Ishikawa (cell line): ENCODE results near the gene MAN2B2.

ENCODE experiments used
- CEBPB ChIP-seq: IDR thresholded peaks from 2 replicates; pipeline ENCODE4 v1.6.1; 2012
- CREB1 ChIP-seq: IDR thresholded peaks from 2 replicates; pipeline ENCODE4 v1.6.1; 2012; ENCODE audit warnings: low read depth
- EGR1 ChIP-seq: IDR thresholded peaks from 2 replicates; pipeline ENCODE4 v1.6.1; 2012
- EP300 ChIP-seq: IDR thresholded peaks from 2 replicates; pipeline ENCODE4 v1.6.1; 2012; ENCODE audit warnings: borderline replicate concordance
- FOXM1 ChIP-seq: IDR thresholded peaks from 2 replicates; pipeline ENCODE4 v1.6.1; 2012; ENCODE audit warnings: low read depth, borderline replicate concordance
- NFIC ChIP-seq: IDR thresholded peaks from 2 replicates; pipeline ENCODE4 v1.6.1; 2012
- RAD21 ChIP-seq: IDR thresholded peaks from 2 replicates; pipeline ENCODE4 v1.6.1; 2012; ENCODE audit warnings: low read depth
- TAF1 ChIP-seq: IDR thresholded peaks from 2 replicates; pipeline ENCODE4 v1.6.1; 2012; ENCODE audit warnings: low read depth, mild to moderate bottlenecking
- TCF12 ChIP-seq: IDR thresholded peaks from 2 replicates; pipeline ENCODE4 v1.6.1; 2012; ENCODE audit warnings: low read depth
- TEAD4 ChIP-seq: IDR thresholded peaks from 2 replicates; pipeline ENCODE4 v1.6.1; 2012
- YY1 ChIP-seq: IDR thresholded peaks from 2 replicates; pipeline ENCODE4 v1.6.1; 2012; ENCODE audit warnings: low read depth
- ZBTB7A ChIP-seq: IDR thresholded peaks from 2 replicates; pipeline ENCODE4 v1.6.1; 2012; ENCODE audit warnings: low read depth
- TF ChIP-seq, protein P1 (sequence below): IDR thresholded peaks from 2 replicates; pipeline ENCODE4 v1.6.1; 2012
- TF ChIP-seq, protein P2 (sequence below): IDR thresholded peaks from 2 replicates; pipeline ENCODE4 v1.6.1; 2012; ENCODE audit warnings: low read depth, mild to moderate bottlenecking
- TF ChIP-seq, protein P3 (sequence below): IDR thresholded peaks from 2 replicates; pipeline ENCODE4 v1.6.1; 2012

The MAN2B2 gene

GRCh38 chr4:6671648-6672047, 96.7 kb downstream of the MAN2B2 start:
- TF ChIP-seq, protein P1, sequence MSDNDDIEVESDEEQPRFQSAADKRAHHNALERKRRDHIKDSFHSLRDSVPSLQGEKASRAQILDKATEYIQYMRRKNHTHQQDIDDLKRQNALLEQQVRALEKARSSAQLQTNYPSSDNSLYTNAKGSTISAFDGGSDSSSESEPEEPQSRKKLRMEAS: no peak
- TF ChIP-seq, protein P2, sequence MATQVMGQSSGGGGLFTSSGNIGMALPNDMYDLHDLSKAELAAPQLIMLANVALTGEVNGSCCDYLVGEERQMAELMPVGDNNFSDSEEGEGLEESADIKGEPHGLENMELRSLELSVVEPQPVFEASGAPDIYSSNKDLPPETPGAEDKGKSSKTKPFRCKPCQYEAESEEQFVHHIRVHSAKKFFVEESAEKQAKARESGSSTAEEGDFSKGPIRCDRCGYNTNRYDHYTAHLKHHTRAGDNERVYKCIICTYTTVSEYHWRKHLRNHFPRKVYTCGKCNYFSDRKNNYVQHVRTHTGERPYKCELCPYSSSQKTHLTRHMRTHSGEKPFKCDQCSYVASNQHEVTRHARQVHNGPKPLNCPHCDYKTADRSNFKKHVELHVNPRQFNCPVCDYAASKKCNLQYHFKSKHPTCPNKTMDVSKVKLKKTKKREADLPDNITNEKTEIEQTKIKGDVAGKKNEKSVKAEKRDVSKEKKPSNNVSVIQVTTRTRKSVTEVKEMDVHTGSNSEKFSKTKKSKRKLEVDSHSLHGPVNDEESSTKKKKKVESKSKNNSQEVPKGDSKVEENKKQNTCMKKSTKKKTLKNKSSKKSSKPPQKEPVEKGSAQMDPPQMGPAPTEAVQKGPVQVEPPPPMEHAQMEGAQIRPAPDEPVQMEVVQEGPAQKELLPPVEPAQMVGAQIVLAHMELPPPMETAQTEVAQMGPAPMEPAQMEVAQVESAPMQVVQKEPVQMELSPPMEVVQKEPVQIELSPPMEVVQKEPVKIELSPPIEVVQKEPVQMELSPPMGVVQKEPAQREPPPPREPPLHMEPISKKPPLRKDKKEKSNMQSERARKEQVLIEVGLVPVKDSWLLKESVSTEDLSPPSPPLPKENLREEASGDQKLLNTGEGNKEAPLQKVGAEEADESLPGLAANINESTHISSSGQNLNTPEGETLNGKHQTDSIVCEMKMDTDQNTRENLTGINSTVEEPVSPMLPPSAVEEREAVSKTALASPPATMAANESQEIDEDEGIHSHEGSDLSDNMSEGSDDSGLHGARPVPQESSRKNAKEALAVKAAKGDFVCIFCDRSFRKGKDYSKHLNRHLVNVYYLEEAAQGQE: no peak
- TF ChIP-seq FOXM1 (no peak), CREB1 (no peak), TCF12 (no peak), ZBTB7A (no peak), YY1 (no peak), EP300 (no peak), NFIC (no peak), EGR1 (no peak), TAF1 (no peak), CEBPB (no peak), RAD21 (no peak), TEAD4 (no peak)
- TF ChIP-seq, protein P3, sequence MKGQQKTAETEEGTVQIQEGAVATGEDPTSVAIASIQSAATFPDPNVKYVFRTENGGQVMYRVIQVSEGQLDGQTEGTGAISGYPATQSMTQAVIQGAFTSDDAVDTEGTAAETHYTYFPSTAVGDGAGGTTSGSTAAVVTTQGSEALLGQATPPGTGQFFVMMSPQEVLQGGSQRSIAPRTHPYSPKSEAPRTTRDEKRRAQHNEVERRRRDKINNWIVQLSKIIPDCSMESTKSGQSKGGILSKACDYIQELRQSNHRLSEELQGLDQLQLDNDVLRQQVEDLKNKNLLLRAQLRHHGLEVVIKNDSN: no peak

GRCh38 chr4:6672131-6672530, 97.1 kb downstream of the MAN2B2 start:
- TF ChIP-seq, protein P2: no peak
- TF ChIP-seq, protein P1: no peak
- TF ChIP-seq EGR1 (no peak), CREB1 (no peak), TEAD4 (no peak), ZBTB7A (no peak), CEBPB (no peak), YY1 (no peak), TAF1 (no peak), RAD21 (no peak), NFIC (no peak), FOXM1 (no peak), TCF12 (no peak)
- TF ChIP-seq, protein P3: no peak
